Activated T-helper 1 cell treated with anti-CD3 and anti-CD28 coated beads, Interleukin-2, amount 50 U/mL, for 16 hours (primary cell): ENCODE data around the gene MPP2.

Source experiments
- DNase-seq, 2 donors: peaks; one replicate each; pipeline ENCODE4 v3.0.0-alpha.2; 2020; ENCODE audit warnings: low read depth in 1 of 2, low spot score in 1 of 2

The MPP2 gene

GRCh38 chr17:43825567-43825966, 81.8 kb downstream of the MPP2 start:
- no peak for DNase-seq
